Measurements from ENCODE around the gene GLT8D2. TPM values are rescaled to one million over a fixed set of nuclear protein-coding genes. Genes with fewer than 3 reads are reported as not detected.

GLT8D2 gene
- total and polyA plus RNA-seq, 2 experiments from 2014 or later, result 4.2 to 8.5 TPM

GRCh38 chr12:104006929-104007328 lies 43.1 kb downstream of the GLT8D2 start:
- H3K4me3 ChIP-seq, result no peak overlapping the region
- H3K4me3 Mint-ChIP-seq, result no peak overlapping the region
- peaks cover 12% of the 10 kb centered on the region for H3K9me3 Mint-ChIP-seq
- ATAC-seq, result no peak
- no peaks in the 10 kb centered on the region for H3F3A ChIP-seq (replicated peaks; ENCODE audit: low read depth)
- H3K27ac Mint-ChIP-seq, result no peak overlapping the region
- no peak overlapping the region for H3K4me2 ChIP-seq
- H3K9me2 ChIP-seq (ENCODE audit: insufficient read depth), result no peaks in the 10 kb centered on the region
- no peak for DNase-seq (ENCODE audit: low spot score)
- no peaks in the 10 kb centered on the region for H3K4me1 Mint-ChIP-seq
- no peak overlapping the region for H3K27ac ChIP-seq (ENCODE audit: low read depth)
- no peaks in the 10 kb centered on the region for H3K36me3 Mint-ChIP-seq (ENCODE audit: low read depth)
- no peaks in the 10 kb centered on the region for H4K20me1 ChIP-seq (replicated peaks; ENCODE audit: insufficient read depth)
- TF ChIP-seq NANOG (IDR thresholded peaks at IDR 0.05; ENCODE audit: borderline replicate concordance), result no peak
- no peak for TF ChIP-seq ETS1 (IDR thresholded peaks at IDR 0.05)
- no peak for TF ChIP-seq CREB1 (CRISPR knock-in tag; IDR thresholded peaks at IDR 0.05; ENCODE audit: low read depth)
- no peak for TF ChIP-seq STAT1 (IDR thresholded peaks at IDR 0.05; ENCODE audit: unreplicated experiment)
- TF ChIP-seq, protein P1, sequence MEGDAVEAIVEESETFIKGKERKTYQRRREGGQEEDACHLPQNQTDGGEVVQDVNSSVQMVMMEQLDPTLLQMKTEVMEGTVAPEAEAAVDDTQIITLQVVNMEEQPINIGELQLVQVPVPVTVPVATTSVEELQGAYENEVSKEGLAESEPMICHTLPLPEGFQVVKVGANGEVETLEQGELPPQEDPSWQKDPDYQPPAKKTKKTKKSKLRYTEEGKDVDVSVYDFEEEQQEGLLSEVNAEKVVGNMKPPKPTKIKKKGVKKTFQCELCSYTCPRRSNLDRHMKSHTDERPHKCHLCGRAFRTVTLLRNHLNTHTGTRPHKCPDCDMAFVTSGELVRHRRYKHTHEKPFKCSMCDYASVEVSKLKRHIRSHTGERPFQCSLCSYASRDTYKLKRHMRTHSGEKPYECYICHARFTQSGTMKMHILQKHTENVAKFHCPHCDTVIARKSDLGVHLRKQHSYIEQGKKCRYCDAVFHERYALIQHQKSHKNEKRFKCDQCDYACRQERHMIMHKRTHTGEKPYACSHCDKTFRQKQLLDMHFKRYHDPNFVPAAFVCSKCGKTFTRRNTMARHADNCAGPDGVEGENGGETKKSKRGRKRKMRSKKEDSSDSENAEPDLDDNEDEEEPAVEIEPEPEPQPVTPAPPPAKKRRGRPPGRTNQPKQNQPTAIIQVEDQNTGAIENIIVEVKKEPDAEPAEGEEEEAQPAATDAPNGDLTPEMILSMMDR (conservative IDR thresholded peaks at IDR 0.05; ENCODE audit: low read depth in 2 of 2), result no peak
- TF ChIP-seq REST (IDR thresholded peaks at IDR 0.05; ENCODE audit: unreplicated experiment), result no peak
- H3K79me2 ChIP-seq (replicated peaks; ENCODE audit: insufficient read depth), result no peaks in the 10 kb centered on the region
- H3K4me1 ChIP-seq (ENCODE audit: insufficient read depth), result no peaks in the 10 kb centered on the region
- H2AFZ ChIP-seq, result no peak overlapping the region
- H3K36me3 ChIP-seq (ENCODE audit: insufficient read depth), result no peaks in the 10 kb centered on the region
- H3K27me3 Mint-ChIP-seq (ENCODE audit: insufficient read depth, low read depth, poor library complexity), result peaks cover 6% of the 10 kb centered on the region
- H3K27me3 ChIP-seq (ENCODE audit: insufficient read depth), result no peaks in the 10 kb centered on the region

DNA sequence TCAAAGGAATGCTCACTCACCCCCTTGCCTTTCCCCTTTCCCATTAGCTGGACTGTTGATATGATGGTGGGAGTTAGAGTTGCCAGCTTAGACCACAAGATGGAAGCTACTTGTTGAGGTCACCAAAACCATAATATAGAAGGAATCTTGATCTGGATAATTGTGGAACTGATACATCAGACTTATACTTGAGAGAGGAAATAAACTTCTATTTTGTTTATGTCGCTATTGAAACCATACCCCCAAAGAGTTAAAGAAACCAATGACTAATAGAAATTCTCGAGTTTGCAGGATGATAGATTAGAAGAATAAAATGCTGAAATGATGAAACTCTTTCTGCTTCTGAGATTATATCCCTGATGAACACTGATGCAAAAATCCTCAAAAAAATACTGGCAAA lies 46.4 kb downstream of the GLT8D2 start:
- DNase-seq (ENCODE audit: low spot score) (no peak), ATAC-seq (no peak)
- Mint-ChIP-seq H3K27me3 (ENCODE audit: insufficient read depth, low read depth, poor library complexity) (peaks cover 6% of the 10 kb centered on the region), H3K9me3 (peaks cover 3% of the 10 kb centered on the region), H3K27ac (no peak overlapping the region), H3K36me3 (ENCODE audit: low read depth) (no peaks in the 10 kb centered on the region), H3K4me3 (no peak overlapping the region), H3K4me1 (peaks cover 2% of the 10 kb centered on the region; the same call in 1 of the 3 replicates)
- Histone ChIP-seq H2AFZ (no peak overlapping the region), H4K20me1 (replicated peaks; ENCODE audit: insufficient read depth) (no peaks in the 10 kb centered on the region), H3K9me2 (ENCODE audit: insufficient read depth) (no peaks in the 10 kb centered on the region), H3K27me3 (ENCODE audit: insufficient read depth) (no peaks in the 10 kb centered on the region), H3F3A (replicated peaks; ENCODE audit: low read depth) (no peaks in the 10 kb centered on the region), H3K79me2 (replicated peaks; ENCODE audit: insufficient read depth) (no peaks in the 10 kb centered on the region), H3K4me3 (no peak overlapping the region), H3K4me2 (no peak overlapping the region), H3K36me3 (ENCODE audit: insufficient read depth) (no peaks in the 10 kb centered on the region), H3K4me1 (ENCODE audit: insufficient read depth) (0 out of 2 replicates have a peak, but pooled peaks cover 4% of the 10 kb centered on the region), H3K27ac (ENCODE audit: low read depth) (no peak overlapping the region)
- TF ChIP-seq ZNF114 (CRISPR knock-in tag; IDR thresholded peaks at IDR 0.05) (no peak), STAT1 (IDR thresholded peaks at IDR 0.05; ENCODE audit: unreplicated experiment) (no peak), NANOG (IDR thresholded peaks at IDR 0.05; ENCODE audit: borderline replicate concordance) (no peak), EZH2 (IDR thresholded peaks at IDR 0.05; ENCODE audit: low read depth, unreplicated experiment) (no peak), ETS1 (IDR thresholded peaks at IDR 0.05) (no peak), ZNF331 (CRISPR knock-in tag; IDR thresholded peaks at IDR 0.05; ENCODE audit: low read depth) (no peak), EZH2phosphoT487 (IDR thresholded peaks at IDR 0.05; ENCODE audit: unreplicated experiment) (no peak), REST (IDR thresholded peaks at IDR 0.05; ENCODE audit: unreplicated experiment) (no peak)
- TF ChIP-seq, protein P1 (conservative IDR thresholded peaks at IDR 0.05; ENCODE audit: low read depth in 2 of 2), result no peak
